Keratinocyte (primary cell): ENCODE measurements around the gene HECTD4. TPM values are rescaled to one million over a fixed set of nuclear protein-coding genes. Genes with fewer than 3 reads are reported as not detected.

ENCODE experiments used
- DNase-seq: peaks from one replicate; pipeline ENCODE4 v3.0.0-alpha.2; 2011; ENCODE audit warnings: low read depth, missing footprints, low spot score
- FAIRE-seq: peaks from 2 replicates; lab custom pipeline; 2011; peaks lifted over from hg19 to GRCh38; lab: Jason Lieb, UNC
- H2AFZ ChIP-seq: 2 replicates; pipeline ENCODE4 v1.6.0; 2012; ENCODE audit warnings: low read length, control low read depth, inconsistent platforms; ENCODE audit not compliant: control insufficient read depth
- H3K27ac ChIP-seq: 2 replicates; pipeline ENCODE4 v1.5.1; 2011; ENCODE audit warnings: low read length; ENCODE audit not compliant: control insufficient read depth, insufficient read depth
- H3K27me3 ChIP-seq: 3 replicates; pipeline ENCODE4 v1.6.0; 2011; ENCODE audit warnings: low read length; ENCODE audit not compliant: control insufficient read depth, insufficient read depth; ENCODE audit errors: extremely low read depth
- H3K36me3 ChIP-seq, 2 experiments: 2 replicates in 1 of 2; 3 replicates in 1 of 2; pipeline ENCODE4 v1.5.1; 2011; ENCODE audit warnings: low read length in 2 of 2, mild to moderate bottlenecking in 1 of 2; ENCODE audit not compliant: control insufficient read depth in 2 of 2, insufficient read depth in 2 of 2; ENCODE audit errors: extremely low read depth in 1 of 2
- H3K4me1 ChIP-seq: 3 replicates; pipeline ENCODE4 v1.5.1; 2011; ENCODE audit warnings: low read length; ENCODE audit not compliant: control insufficient read depth, insufficient read depth; ENCODE audit errors: extremely low read depth
- H3K4me2 ChIP-seq: 3 replicates; pipeline ENCODE4 v1.6.0; 2011; ENCODE audit warnings: low read depth, low read length; ENCODE audit not compliant: control insufficient read depth, insufficient read depth; ENCODE audit errors: extremely low read depth
- H3K4me3 ChIP-seq, 3 experiments: fragments of 200-600 bp in 1 of 3; sonication (generic) in 1 of 3; 2 replicates in 2 of 3; 3 replicates in 1 of 3; pipeline ENCODE4 v1.5.1; 2011 to 2016; ENCODE audit warnings: low read length in 3 of 3, mild to moderate bottlenecking in 3 of 3, control low read depth in 2 of 3, inconsistent platforms in 1 of 3, low read depth in 1 of 3, mixed read lengths in 1 of 3, mixed run types in 1 of 3, moderate library complexity in 1 of 3; ENCODE audit not compliant: control insufficient read depth in 2 of 3, insufficient read depth in 2 of 3; ENCODE audit errors: extremely low read depth in 1 of 3
- H3K79me2 ChIP-seq: 2 replicates; pipeline ENCODE4 v1.6.0; 2012; ENCODE audit warnings: low read length; ENCODE audit not compliant: control insufficient read depth, insufficient read depth
- H3K9ac ChIP-seq: 3 replicates; pipeline ENCODE4 v1.6.0; 2011; ENCODE audit warnings: low read length; ENCODE audit not compliant: control insufficient read depth, insufficient read depth; ENCODE audit errors: extremely low read depth
- H3K9me1 ChIP-seq: 3 replicates; pipeline ENCODE4 v1.6.0; 2011; ENCODE audit warnings: low read length; ENCODE audit not compliant: control insufficient read depth, insufficient read depth; ENCODE audit errors: extremely low read depth
- H3K9me3 ChIP-seq: 2 replicates; pipeline ENCODE4 v1.5.1; 2012; ENCODE audit warnings: low read depth, low read length; ENCODE audit not compliant: control insufficient read depth
- H4K20me1 ChIP-seq: 3 replicates; pipeline ENCODE4 v1.6.0; 2011; ENCODE audit warnings: low read length; ENCODE audit not compliant: control insufficient read depth, insufficient read depth; ENCODE audit errors: extremely low read depth
- CTCF ChIP-seq, 3 experiments: IDR thresholded peaks in 1 of 3; conservative IDR thresholded peaks in 1 of 3; optimal IDR thresholded peaks in 1 of 3; 2 replicates in 2 of 3; 3 replicates in 1 of 3; pipeline versions ENCODE3 to v1.5.1; 2011; ENCODE audit warnings: low read length in 3 of 3, mild to moderate bottlenecking in 3 of 3, moderate library complexity in 2 of 3, control low read depth in 1 of 3, inconsistent platforms in 1 of 3; ENCODE audit not compliant: insufficient read depth in 2 of 3; ENCODE audit errors: extremely low read depth in 1 of 3
- EZH2 ChIP-seq: IDR thresholded peaks from one replicate; pipeline ENCODE4 v1.6.1; 2012; ENCODE audit warnings: inconsistent platforms, mild to moderate bottlenecking, low read length, moderate library complexity
- dilution Hi-C: fragments of 300-500 bp; cut with MboI; formaldehyde crosslinking; loops from one replicate; pipeline ENCODE4 v1.7.0; 2020; ENCODE audit warnings: low sequenced_read_pairs; ENCODE audit not compliant: extremely low pct_ligation_motif_present
- polyA plus RNA-seq, 5 experiments: library from polyadenylated mRNA; depleted of rRNA in 3 of 5; stranded (reverse) in 3 of 5; stranded (forward) in 1 of 5; unstranded in 1 of 5; fragments of >200 nt; gene quantifications; 1 replicate in 1 of 5; 2 replicates in 3 of 5; 3 replicates in 1 of 5; pipeline versions ENCODE4 v1.2.1 to v1.2.3, GENCODE V29; 2011 to 2012; ENCODE audit warnings: missing spikeins in 2 of 5, low read depth in 1 of 5, low replicate concordance in 1 of 5

Gene HECTD4
- polyA plus RNA-seq, 1 donor (not counting 4 experiments of a cell fraction or from before 2014, with no cell fraction given) = 7.5 TPM

GRCh38 chr12:112208301-112208910, 173.8 kb downstream of the HECTD4 start:
- Histone ChIP-seq H3K4me2 (no peak overlapping the region), H3K27me3 (no peaks in the 10 kb centered on the region), H4K20me1 (no peaks in the 10 kb centered on the region), H3K9me1 (no peaks in the 10 kb centered on the region), H2AFZ (no peak overlapping the region), H3K4me1 (no peaks in the 10 kb centered on the region), H3K36me3 (peaks cover 20 to 21% of the 10 kb centered on the region in 2 experiments), H3K4me3 (no peak overlapping the region), H3K9me3 (no peaks in the 10 kb centered on the region), H3K9ac (no peak overlapping the region), H3K79me2 (no peaks in the 10 kb centered on the region), H3K27ac (no peak overlapping the region)
- TF ChIP-seq EZH2 = no peak
- TF ChIP-seq CTCF (optimal IDR thresholded peaks at IDR 0.05 in 1 of 3, IDR thresholded peaks at IDR 0.05 in 1 of 3, conservative IDR thresholded peaks at IDR 0.05 in 1 of 3; ENCODE audit: extremely low read depth in 1 of 3, insufficient read depth in 2 of 3, low read length in 3 of 3) = no peak
- FAIRE-seq = no peak
- dilution Hi-C loops = no loop called here
- DNase-seq = no peak

DNA sequence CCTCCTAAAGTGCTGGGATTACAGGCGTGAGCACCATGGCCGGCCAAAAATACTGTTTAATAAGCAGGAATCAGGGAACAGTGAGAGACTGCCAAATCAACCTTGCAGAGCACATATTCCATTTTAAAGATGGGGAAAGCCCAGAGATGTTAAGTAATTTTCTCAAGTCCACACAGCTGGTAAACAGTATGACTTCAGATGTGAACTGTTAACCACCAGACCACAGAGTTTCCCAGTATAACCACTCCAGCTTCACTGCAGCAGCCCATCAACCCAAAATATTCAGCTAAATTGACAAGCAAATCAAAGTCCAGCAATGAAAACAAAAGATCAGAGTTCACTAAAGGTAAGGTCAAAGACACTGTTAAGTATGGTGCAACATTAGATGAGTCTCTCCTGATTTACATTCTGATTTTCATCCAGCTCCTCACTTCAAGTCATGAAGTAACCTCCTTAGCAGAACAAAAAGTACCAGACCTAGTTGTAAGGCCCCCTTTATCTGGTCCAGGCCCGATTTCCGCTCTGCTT, 174.8 kb downstream of the HECTD4 start:
- H3K9me1 ChIP-seq = no peaks in the 10 kb centered on the region
- no peaks in the 10 kb centered on the region for H3K4me1 ChIP-seq
- no peak overlapping the region for H3K9ac ChIP-seq
- peaks cover 20 to 23% of the 10 kb centered on the region in 2 experiments for H3K36me3 ChIP-seq
- TF ChIP-seq CTCF (optimal IDR thresholded peaks at IDR 0.05 in 1 of 3, IDR thresholded peaks at IDR 0.05 in 1 of 3, conservative IDR thresholded peaks at IDR 0.05 in 1 of 3; ENCODE audit: extremely low read depth in 1 of 3, insufficient read depth in 2 of 3, low read length in 3 of 3) (no peak), EZH2 (no peak)
- no peak overlapping the region for H3K27ac ChIP-seq
- H2AFZ ChIP-seq = no peak overlapping the region
- FAIRE-seq (no peak), DNase-seq (no peak)
- dilution Hi-C loops = no loop called here
- H3K79me2 ChIP-seq = no peaks in the 10 kb centered on the region
- H3K27me3 ChIP-seq = no peaks in the 10 kb centered on the region
- H3K9me3 ChIP-seq = no peaks in the 10 kb centered on the region
- H3K4me3 ChIP-seq = no peak overlapping the region
- H4K20me1 ChIP-seq = no peaks in the 10 kb centered on the region
- no peak overlapping the region for H3K4me2 ChIP-seq
